ENCODE results near the gene SEC24C.

Gene SEC24C

DNA sequence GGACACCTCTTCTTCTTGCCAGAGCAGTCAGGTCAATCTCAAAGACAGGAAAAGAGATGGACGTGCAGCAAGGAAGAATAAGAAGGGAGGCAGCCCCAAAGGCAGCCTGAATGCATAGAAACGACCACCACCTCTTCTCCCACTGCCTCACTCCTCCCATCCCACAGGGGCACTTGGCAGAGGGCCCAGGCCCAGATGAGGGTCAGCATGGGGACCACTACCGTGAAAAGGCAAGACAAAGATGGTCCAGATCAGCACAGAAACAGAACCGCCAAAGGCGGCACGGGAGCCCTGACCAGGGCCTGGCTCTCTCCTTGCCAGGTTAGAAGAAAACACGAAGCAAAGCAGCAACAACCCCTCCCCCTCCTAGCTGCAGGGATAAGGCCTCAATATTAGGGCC, 69.2 kb downstream of the SEC24C start:
- no peak for DNase-seq (ENCODE audit: low spot score)

DNA sequence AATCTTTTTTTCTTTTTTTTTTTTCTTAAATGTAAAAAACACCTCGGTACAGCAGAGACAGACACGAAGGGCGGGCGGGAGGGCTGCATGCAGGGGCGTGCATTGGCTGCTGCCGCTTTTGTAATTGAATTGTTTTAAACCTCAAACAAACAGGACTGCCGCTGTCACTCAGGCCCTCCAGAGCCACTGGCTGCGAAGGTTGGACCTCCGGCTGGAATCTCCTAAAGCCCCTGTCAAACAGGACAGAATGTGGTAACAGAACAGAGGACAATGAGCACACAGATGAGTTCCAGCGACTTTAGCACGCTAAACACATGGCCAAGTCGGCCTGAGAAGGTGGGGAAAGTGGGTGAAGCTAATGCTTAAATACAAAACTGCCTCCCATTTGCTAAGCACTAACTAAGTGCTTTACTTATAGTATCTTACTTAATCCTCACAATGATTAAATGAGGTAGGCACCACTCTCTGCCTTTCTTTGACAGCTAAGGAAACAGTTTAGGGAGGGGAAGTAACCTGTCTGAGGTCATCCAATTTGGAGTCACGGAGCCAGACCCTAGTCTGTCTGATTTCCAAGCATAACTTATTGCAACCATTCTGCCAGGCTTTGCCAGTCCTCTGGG, 70.2 kb downstream of the SEC24C start:
- DNase-seq (ENCODE audit: low spot score): no peak

DNA sequence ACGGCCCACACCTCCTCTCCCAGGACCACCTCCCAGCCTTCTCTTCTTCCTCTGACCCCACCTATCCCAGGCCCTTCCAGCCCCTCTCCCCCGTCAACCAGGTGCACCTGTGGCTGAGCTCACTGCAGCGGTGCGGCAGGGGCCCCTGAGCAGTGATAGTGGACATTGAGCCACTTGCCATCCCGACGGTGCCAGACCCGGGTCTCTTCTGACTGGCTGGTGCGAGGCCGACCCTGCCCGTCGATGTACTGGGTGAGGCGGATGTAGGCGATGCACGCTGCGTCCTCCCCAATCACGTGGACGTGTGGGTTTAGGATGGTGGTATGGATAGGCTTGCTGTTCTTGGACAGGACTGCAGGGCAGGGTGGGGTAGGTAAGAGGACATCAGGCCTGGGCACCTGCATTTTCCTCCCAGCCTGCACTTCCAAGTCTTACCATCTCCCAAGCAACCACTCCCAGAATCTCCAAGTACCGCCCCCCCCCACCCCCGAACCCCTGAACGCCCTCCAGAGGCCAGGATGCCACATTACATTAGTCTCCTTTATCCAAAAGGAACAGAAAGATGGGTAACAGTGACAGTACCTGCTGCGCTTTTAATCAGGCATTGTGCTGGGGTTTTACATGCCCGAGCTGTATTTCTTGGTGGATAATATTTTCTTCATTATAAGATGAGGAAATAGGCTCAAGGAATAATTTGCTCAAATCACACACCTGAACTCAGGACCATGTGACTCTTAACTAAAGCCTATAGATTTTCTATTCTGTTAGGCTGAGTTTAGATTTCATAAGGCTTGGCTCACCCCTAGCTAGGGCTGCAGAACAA, 70.9 kb downstream of the SEC24C start:
- peak; percentile 57 for DNase-seq (ENCODE audit: low spot score)

DNA sequence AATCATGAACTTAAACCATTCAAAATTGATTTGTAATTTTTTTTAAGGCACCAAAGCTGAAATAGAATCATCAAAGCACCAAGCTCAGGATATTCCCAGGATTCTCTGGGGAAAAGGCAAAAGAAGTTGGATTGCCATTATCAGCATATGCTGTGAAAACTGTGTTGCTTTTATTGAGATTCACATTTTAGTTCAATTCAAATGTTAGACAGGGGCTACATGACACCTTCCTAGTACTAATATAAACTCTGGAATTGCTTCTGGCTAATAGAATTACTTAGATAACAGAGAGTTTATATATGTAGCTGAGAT, 71.5 kb downstream of the SEC24C start:
- DNase-seq (ENCODE audit: low spot score): no peak

DNA sequence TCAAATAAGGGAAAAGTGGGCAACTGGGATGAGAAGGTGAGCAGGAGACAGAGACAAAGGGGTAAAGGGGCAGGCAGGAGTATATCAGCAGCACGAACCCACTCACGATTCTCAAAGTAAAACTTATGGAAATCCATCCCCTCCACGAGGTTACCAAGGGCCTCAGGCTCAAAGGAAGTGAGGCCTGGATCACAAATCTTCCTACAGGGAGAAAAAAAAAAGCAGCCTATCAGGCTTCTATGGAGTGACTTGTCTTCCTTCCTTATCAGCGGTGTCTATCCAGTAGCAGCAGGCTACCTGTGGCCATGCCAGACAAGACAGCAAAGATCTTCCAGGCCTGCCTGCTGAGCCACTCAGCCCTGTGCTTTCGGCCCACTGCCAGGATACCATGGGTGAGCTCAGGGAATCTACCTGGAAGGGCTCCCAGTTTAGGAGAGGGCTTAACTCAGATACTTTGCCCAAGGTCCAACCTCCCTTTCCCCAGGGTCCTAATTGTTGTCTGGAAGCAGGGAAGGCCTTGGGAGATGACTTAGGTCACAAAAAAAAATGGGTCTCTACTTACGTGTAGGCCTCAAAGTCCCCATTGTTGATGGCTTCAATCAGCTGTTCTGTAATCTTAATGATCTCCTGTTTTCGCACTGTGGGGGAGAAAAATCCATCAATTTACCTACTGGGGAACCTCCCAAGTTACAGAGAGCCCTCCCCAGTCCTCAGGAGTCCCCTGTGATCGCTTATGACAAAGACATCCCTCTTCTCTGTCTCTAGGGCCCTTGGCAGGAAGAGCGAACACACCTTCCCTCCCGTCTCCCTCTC, 73.0 kb downstream of the SEC24C start:
- DNase-seq (ENCODE audit: low spot score): no peak

DNA sequence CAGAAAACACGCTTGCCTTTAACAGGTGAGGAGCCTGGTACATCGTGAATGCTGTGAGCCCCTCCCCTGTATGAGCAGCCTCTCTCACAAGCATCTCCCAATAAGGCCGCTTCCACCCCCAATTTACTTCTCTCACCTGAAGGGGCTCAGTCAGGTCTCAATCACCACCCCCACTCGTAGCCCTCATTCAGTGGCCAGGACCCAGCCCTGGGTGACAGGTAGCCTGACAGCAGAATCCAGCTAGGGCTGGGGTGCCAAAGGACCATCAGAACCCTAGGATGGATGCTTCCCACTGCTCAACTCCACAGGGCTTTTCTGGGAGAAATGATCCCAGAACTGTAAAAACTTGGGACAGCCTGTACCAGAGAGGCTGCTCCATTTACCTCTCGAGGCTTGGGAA, 73.7 kb downstream of the SEC24C start:
- no peak for DNase-seq (ENCODE audit: low spot score)

DNA sequence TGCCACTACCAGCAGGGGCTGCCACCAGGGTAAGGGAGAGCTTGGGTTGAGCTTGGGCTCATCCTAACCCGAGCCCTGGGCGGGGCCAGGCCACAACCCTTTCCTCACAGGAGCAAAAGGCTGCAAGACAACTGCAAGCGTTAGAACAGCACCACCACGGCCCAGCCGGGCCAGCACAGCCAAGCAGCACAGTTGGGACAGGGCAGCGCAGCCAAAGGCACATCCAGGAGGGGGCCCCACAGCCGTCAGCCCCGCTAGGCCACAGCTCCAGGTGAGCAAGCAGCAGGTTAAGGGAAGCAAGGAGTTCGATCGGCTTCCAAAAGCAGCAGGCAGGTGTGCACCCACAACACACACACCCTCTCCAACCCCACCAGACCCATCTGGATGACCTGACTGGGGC, 74.2 kb downstream of the SEC24C start:
- DNase-seq (ENCODE audit: low spot score): no peak

DNA sequence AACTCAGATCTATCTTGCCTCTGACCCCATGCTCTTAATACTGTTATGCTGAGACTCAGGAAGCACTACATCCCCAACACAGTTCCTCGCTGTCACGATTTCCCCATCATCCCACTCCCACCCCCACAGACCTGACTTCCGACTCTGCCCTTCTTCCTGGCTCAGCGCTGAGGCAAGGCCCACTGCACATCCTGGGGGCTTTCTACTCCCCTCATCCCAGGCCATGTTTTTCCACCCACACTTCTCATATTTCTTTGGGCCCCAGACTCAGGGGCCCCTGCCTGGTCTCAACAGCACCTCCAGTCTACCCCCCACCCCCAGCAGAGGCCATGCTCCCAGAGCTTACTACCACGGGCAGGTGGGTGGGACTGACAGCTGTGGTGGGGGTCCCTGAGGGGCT, 74.9 kb downstream of the SEC24C start:
- no peak for DNase-seq (ENCODE audit: low spot score)

DNA sequence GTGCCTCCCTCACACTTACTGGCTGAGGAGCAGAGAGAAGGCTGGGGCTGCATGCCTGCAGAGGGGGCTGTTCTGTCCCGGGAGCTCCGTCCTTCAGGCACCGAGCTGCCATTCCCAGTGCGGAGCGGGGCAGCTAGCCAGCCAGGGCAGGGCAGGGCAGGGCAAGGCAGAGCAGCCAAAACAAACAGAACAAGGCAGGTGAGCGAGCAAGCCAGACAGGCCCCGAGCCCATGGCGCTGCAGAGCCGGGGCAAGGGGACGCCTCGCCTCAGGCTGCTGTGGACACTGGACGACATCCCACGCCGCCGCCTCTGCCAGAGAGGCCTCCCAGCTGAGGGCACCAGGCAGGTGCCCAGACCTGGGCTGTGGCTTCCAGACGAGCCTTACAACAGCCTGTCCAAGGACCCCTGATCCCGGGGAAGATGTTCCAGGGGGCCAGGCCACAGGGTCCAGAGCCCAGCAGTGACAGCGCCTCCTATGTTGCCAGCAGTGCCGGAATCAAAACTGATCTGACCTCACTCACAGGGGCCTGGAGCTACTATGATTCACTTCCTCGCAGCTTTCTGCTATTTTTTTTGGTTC, 75.4 kb downstream of the SEC24C start:
- no peak for DNase-seq (ENCODE audit: low spot score)
